Prostate gland (tissue), 2 donors: ENCODE results near the gene PRPSAP1. TPM values are rescaled to one million over a fixed set of nuclear protein-coding genes. Genes with fewer than 3 reads are reported as not detected.
A peak's percentile ranks its signal among the peaks of the same experiment; 100 is the strongest.

Experiments used
- DNase-seq: peaks from one replicate; pipeline ENCODE4 v3.0.0-alpha.2; 2019; ENCODE audit warnings: low spot score
- H3K27ac ChIP-seq, 2 donors: fragments of 200-600 bp; sonication (generic); 2 replicates each; pipeline ENCODE4 v1.5.1; 2017 to 2019
- H3K27me3 ChIP-seq: fragments of 200-600 bp; sonication (generic); replicated peaks from 2 replicates; pipeline ENCODE4 v1.5.1; 2019; ENCODE audit not compliant: insufficient read depth
- H3K36me3 ChIP-seq, 2 donors: fragments of 200-600 bp; sonication (generic); 1 replicate in 1 of 2; 2 replicates in 1 of 2; pipeline versions ENCODE4 v1.5.1 to v1.8.1; 2017 to 2019
- H3K4me1 ChIP-seq: fragments of 200-600 bp; sonication (generic); replicated peaks from 2 replicates; pipeline ENCODE4 v1.5.1; 2019
- H3K4me3 ChIP-seq, 2 donors: fragments of 200-600 bp; sonication (generic); 2 replicates each; pipeline ENCODE4 v1.5.1; 2017 to 2019
- H3K9me3 ChIP-seq: fragments of 200-600 bp; sonication (generic); 2 replicates; pipeline ENCODE4 v1.5.1; 2017
- CTCF ChIP-seq, 4 experiments: fragments of 200-600 bp in 2 of 4; fragments of 450-650 bp in 2 of 4; sonication (generic) in 2 of 4; IDR thresholded peaks; 1 replicate in 3 of 4; 2 replicates in 1 of 4; pipeline ENCODE4 v1.5.1; 2016 to 2019; ENCODE audit warnings: antibody characterized with exemption in 4 of 4, mild to moderate bottlenecking in 2 of 4, moderate library complexity in 2 of 4
- POLR2A ChIP-seq: fragments of 450-650 bp; IDR thresholded peaks from one replicate; pipeline ENCODE4 v1.6.1; 2016; ENCODE audit warnings: antibody characterized with exemption, mild to moderate bottlenecking
- POLR2AphosphoS5 ChIP-seq: sonication (generic); formaldehyde crosslinking; IDR thresholded peaks from one replicate; pipeline ENCODE4 v1.6.1; 2017; ENCODE audit warnings: antibody characterized with exemption
- WGBS: methylation state at CpG from one replicate; pipeline ENCODE4 v1.1.5; 2018; 5-methylcytosine and 5-hydroxymethylcytosine counted together
- intact Hi-C: fragments of 100-400 bp; cut with DNase I; formaldehyde crosslinking; loops from one replicate; pipeline ENCODE4 v1.14.2; 2022
- total RNA-seq, 2 donors: library from RNA; depleted of rRNA; stranded (reverse); fragments of >200 nt; gene quantifications; one replicate each; pipeline ENCODE4 v1.1.0, GENCODE V29; 2016

PRPSAP1 gene, protein sequence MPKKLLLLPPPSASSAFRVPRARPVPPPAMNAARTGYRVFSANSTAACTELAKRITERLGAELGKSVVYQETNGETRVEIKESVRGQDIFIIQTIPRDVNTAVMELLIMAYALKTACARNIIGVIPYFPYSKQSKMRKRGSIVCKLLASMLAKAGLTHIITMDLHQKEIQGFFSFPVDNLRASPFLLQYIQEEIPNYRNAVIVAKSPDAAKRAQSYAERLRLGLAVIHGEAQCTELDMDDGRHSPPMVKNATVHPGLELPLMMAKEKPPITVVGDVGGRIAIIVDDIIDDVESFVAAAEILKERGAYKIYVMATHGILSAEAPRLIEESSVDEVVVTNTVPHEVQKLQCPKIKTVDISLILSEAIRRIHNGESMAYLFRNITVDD
- 100 to 1,000 TPM in 1 of 2 donors, 10 to 100 TPM in 1; 51.5 to 115 TPM for total RNA-seq

DNA sequence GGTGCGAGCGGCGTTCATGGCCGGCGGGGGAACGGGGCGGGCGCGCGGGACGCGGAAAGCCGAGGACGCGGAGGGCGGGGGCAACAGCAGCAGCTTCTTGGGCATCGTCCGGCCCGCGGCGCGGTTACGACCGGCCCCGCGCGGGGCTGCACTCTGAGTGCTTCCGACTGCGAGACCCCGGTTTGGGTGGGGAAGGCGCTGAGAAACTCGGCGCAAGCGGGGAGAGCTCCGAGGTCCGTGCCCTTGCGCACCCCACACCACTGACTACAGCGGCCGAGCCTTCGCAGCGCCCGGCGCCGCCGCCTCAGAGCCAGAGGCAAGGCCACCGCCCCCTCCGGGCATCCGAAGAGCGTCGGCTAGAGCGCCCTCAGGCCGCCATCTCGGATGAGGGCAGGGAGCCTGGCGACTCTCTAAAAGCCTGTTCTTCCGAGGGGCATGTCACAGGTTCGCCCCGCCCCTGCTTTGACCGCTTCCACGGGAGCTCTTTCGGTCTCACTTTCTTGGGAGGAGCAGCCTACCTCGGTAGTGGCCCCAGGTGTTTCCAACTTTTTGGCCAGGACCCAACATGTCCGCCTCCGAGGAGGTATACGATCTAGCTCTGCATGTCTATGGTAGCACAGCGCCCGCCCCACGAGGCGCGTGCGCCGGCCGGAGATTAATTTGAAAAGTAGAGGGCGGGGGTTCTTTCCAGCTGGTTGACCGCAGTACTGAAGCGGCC, at the start of gene PRPSAP1:
PRPSAP1 (minus strand) TSS at position 318 of the 718 bp plus-strand sequence; CDS start at position 105, 213 bp downstream.
- Histone ChIP-seq H3K4me3 (peak within 1 kb of the TSS; percentile 76 to 96), H3K4me1 (no peaks in the 10 kb centered on the region), H3K27me3 (no peaks in the 10 kb centered on the region), H3K27ac (peak within 1 kb of the TSS; percentile 81 to 89), H3K9me3 (no peaks in the 10 kb centered on the region), H3K36me3 (no peaks in the 10 kb centered on the region)
- TF ChIP-seq POLR2A, result peak; percentile 86
- peak; percentile 90 for TF ChIP-seq POLR2AphosphoS5
- TF ChIP-seq CTCF (IDR thresholded peaks at IDR 0.05), result peak in 3 of 4 experiments; percentile 47 to 54 (median 51)
- WGBS, result under 1% methylated on average over 66 of the region's 75 CpGs
- intact Hi-C loops, result no loop called here
- peak; percentile 89 for DNase-seq

GRCh38 chr17:76402711-76403110, 49.0 kb upstream of the PRPSAP1 start:
- no peak for DNase-seq
- Histone ChIP-seq H3K27ac (no peak overlapping the region), H3K9me3 (no peaks in the 10 kb centered on the region), H3K4me1 (no peaks in the 10 kb centered on the region), H3K4me3 (no peak overlapping the region), H3K36me3 (peaks cover 0 to 4% of the 10 kb centered on the region in 2 donors), H3K27me3 (no peaks in the 10 kb centered on the region)
- TF ChIP-seq POLR2A, result no peak
- TF ChIP-seq POLR2AphosphoS5, result no peak
- TF ChIP-seq CTCF (IDR thresholded peaks at IDR 0.05), result no peak
- 77% methylated on average over 5 of the region's 5 CpGs for WGBS
- intact Hi-C loops, result no loop called here

DNA sequence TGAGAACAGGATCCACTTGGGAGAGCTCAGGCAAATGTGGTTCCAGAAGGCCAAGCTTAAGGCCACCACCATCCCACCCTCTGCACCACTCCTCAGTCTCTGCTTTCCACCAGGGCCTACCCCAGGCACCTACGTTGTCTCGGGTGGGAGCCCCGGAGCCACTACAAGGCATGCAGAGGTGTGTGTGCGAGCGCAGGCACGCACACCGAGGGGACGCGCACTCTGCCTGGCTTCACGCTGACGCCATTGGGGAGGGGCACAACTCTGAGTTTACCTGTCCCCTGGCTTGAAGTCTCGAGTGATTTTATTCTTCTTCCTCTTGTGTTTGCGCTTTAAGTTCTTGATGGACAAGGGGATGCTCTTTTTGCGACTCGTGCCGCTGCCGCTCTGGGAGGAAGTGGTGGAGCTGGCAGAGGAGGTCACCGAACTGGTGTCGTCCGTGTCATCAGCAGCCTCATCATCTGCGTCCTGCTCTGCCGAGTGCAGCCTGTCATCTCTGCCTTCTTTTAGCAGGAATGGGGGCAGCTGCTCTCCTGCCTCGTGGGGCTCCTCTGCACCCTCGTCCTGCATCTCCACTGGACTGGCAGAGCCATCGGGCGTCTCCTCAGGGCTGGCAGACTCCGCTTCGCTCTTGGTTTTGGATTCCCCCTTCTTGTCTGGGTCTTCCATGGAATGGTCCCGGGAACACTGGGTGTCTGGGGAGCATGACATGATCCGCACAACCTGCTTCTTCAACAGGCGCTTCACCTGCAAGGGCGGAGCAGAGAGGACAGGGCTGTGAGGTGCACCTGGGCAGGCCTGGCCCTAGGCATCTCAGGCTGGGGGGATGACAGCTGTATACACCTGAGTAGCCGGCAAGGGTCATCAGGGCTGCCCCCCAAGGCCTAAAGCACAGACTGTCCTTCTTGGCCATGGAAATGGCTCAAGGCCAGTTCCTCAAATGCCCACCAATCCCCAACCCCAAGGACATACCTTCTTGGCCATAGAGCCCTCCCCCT, 45.8 kb upstream of the PRPSAP1 start:
- intact Hi-C loops, result loop anchor here (2.0 kb wide), 1 partner anchor 95 kb away; no protein-coding TSS in a partner anchor
- no peak for DNase-seq
- H3K27ac ChIP-seq, result no peak overlapping the region

More for the DNA sequence above, 45.8 kb upstream of the PRPSAP1 start:
- H3K27me3 ChIP-seq, result no peaks in the 10 kb centered on the region
- no peaks in the 10 kb centered on the region for H3K4me1 ChIP-seq
- TF ChIP-seq CTCF (IDR thresholded peaks at IDR 0.05) (no peak), POLR2AphosphoS5 (no peak), POLR2A (no peak)
- H3K4me3 ChIP-seq, result no peak overlapping the region
- WGBS, result 84% methylated on average over 33 of the region's 33 CpGs
- H3K9me3 ChIP-seq, result no peaks in the 10 kb centered on the region
- peaks cover 4 to 16% of the 10 kb centered on the region in 2 donors for H3K36me3 ChIP-seq
